ENCODE data around the gene MROH8. TPM values are rescaled to one million over a fixed set of nuclear protein-coding genes. Genes with fewer than 3 reads are reported as not detected.

MROH8 gene
- total and polyA plus RNA-seq, 2 of the 13 experiments (the other 11 are each of a cell fraction or from before 2014, with no cell fraction given), result 2.6 to 5.5 TPM

DNA sequence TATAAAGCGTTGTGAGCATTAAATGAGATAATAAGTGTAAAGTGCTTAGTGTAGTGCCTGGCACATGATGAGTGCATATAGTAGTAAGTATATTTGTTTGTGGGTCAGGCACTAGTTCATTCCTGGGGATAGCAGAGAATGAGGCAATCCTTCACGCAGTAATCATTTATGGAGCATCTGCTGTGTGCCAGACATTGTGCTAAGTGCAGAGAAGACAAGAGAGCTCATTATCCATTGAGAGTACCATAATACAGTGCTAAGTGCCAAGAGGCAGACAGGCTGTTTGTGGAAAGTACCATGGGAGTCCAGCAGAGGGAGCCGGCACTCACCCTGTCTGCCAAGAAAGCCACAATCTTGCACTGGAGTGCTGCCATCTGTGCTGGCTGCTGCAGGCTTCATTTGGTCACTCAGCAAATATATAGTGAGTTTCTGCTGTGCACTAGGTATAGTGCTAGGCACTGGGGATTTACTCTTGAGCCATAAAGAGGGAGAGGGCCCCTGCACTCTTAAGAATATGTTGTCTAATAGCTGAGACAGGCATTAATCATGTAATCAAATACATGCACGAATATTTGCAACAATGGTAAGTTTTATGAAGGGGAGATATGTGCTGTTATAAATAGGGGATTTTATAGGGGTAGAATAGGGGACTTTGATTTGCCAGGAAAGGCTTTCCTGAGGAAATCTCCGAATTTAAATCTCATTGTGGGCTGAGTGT, 12.9 kb upstream of the MROH8 start (continued):
- no peak for TF ChIP-seq JDP2 (CRISPR knock-in tag; IDR thresholded peaks at IDR 0.05; ENCODE audit: borderline replicate concordance)
- no peak for TF ChIP-seq ZNF557 (CRISPR knock-in tag; IDR thresholded peaks at IDR 0.05)
- TF ChIP-seq ZNF724P (CRISPR knock-in tag; IDR thresholded peaks at IDR 0.05; ENCODE audit: borderline replicate concordance), result no peak
- no peak for TF ChIP-seq SOX6 (IDR thresholded peaks at IDR 0.05)
- no peak for TF ChIP-seq SOX6 (CRISPR knock-in tag; IDR thresholded peaks at IDR 0.05)
- TF ChIP-seq KDM2A (CRISPR knock-in tag; IDR thresholded peaks at IDR 0.05; ENCODE audit: borderline replicate concordance, low read depth), result peak; percentile 41; the same call in 1 of the 2 replicates
- TF ChIP-seq, protein P1, sequence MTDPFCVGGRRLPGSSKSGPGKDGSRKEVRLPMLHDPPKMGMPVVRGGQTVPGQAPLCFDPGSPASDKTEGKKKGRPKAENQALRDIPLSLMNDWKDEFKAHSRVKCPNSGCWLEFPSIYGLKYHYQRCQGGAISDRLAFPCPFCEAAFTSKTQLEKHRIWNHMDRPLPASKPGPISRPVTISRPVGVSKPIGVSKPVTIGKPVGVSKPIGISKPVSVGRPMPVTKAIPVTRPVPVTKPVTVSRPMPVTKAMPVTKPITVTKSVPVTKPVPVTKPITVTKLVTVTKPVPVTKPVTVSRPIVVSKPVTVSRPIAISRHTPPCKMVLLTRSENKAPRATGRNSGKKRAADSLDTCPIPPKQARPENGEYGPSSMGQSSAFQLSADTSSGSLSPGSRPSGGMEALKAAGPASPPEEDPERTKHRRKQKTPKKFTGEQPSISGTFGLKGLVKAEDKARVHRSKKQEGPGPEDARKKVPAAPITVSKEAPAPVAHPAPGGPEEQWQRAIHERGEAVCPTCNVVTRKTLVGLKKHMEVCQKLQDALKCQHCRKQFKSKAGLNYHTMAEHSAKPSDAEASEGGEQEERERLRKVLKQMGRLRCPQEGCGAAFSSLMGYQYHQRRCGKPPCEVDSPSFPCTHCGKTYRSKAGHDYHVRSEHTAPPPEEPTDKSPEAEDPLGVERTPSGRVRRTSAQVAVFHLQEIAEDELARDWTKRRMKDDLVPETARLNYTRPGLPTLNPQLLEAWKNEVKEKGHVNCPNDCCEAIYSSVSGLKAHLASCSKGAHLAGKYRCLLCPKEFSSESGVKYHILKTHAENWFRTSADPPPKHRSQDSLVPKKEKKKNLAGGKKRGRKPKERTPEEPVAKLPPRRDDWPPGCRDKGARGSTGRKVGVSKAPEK (CRISPR knock-in tag; IDR thresholded peaks at IDR 0.05; ENCODE audit: borderline replicate concordance), result no peak
- no peak for TF ChIP-seq THYN1 (CRISPR knock-in tag; IDR thresholded peaks at IDR 0.05; ENCODE audit: borderline replicate concordance, low read depth)
- no peak for TF ChIP-seq ZNF691 (CRISPR knock-in tag; IDR thresholded peaks at IDR 0.05; ENCODE audit: borderline replicate concordance, low read depth)
- TF ChIP-seq, protein P2, sequence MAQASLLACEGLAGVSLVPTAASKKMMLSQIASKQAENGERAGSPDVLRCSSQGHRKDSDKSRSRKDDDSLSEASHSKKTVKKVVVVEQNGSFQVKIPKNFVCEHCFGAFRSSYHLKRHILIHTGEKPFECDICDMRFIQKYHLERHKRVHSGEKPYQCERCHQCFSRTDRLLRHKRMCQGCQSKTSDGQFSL (CRISPR knock-in tag; IDR thresholded peaks at IDR 0.05), result no peak
- TF ChIP-seq RAD21 (CRISPR knock-in tag; IDR thresholded peaks at IDR 0.05), result no peak; the same call in 1 of the 2 replicates
- no peak for TF ChIP-seq AHR (CRISPR knock-in tag; IDR thresholded peaks at IDR 0.05)
- no peak for TF ChIP-seq ZNF605 (CRISPR knock-in tag; IDR thresholded peaks at IDR 0.05)
- 0 out of 2 replicates have a peak, but pooled peaks have one; percentile 47 for TF ChIP-seq ZSCAN31 (CRISPR knock-in tag; IDR thresholded peaks at IDR 0.05; ENCODE audit: low read depth)
- peak; percentile 43; the same call in 1 of the 2 replicates for TF ChIP-seq RXRB (CRISPR knock-in tag; IDR thresholded peaks at IDR 0.05; ENCODE audit: borderline replicate concordance)
- no peak for TF ChIP-seq KLF6 (CRISPR knock-in tag; IDR thresholded peaks at IDR 0.05)
- TF ChIP-seq ZBTB2 (CRISPR knock-in tag; IDR thresholded peaks at IDR 0.05; ENCODE audit: low read depth), result no peak
- no peak for TF ChIP-seq MATR3 (CRISPR knock-in tag; IDR thresholded peaks at IDR 0.05)
- TF ChIP-seq ZNF337 (CRISPR knock-in tag; IDR thresholded peaks at IDR 0.05; ENCODE audit: borderline replicate concordance, low read depth), result no peak
- no peak for TF ChIP-seq ZNF224 (CRISPR knock-in tag; IDR thresholded peaks at IDR 0.05)
- peak; percentile 51 for TF ChIP-seq STAG1 (CRISPR knock-in tag; IDR thresholded peaks at IDR 0.05)
- TF ChIP-seq FOXO4 (CRISPR knock-in tag; conservative IDR thresholded peaks at IDR 0.05), result no peak
- TF ChIP-seq ELF3 (CRISPR knock-in tag; IDR thresholded peaks at IDR 0.05), result 0 out of 2 replicates have a peak, but pooled peaks have one; percentile 47

Measured in HepG2 (cell line).